Measurements from ENCODE around the gene RYR2. TPM values are rescaled to one million over a fixed set of nuclear protein-coding genes. Genes with fewer than 3 reads are reported as not detected.

Gene RYR2
- total and polyA plus RNA-seq, 2 of the 8 experiments (the other 6 are each of a cell fraction or from before 2014, with no cell fraction given): 1.3 to 4.4 TPM

- no peak overlapping the region for H3K14ac ChIP-seq (ENCODE audit: insufficient read length)
- 95% methylated on average over 2 of the region's 2 CpGs; no CpG with 5 or more reads in 1 of the 2 experiments for WGBS, 2 experiments (ENCODE audit: extremely low coverage in 1 of 2, insufficient coverage in 1 of 2, insufficient read length in 1 of 2, insufficient replicate concordance in 2 of 2, low coverage in 1 of 2, low lambda C conversion rate in 2 of 2, missing lambda C conversion rate in 1 of 2)
- H3K23me2 ChIP-seq (ENCODE audit: low read depth, low read length): no peaks in the 10 kb centered on the region
- peaks cover 0 to 2% of the 10 kb centered on the region in 2 experiments for H4K20me1 ChIP-seq (replicated peaks in 1 of 2; ENCODE audit: control insufficient read depth in 1 of 2, insufficient read depth in 2 of 2, low read length in 2 of 2)
- H2BK120ac ChIP-seq (replicated peaks; ENCODE audit: low read depth, low read length): no peak overlapping the region
- no peaks in the 10 kb centered on the region for H3K36me3 ChIP-seq (ENCODE audit: control insufficient read depth in 2 of 4, insufficient read depth in 4 of 4, low read length in 3 of 4)
- CTCF ChIA-PET (ENCODE audit: partially characterized antibody): no interaction called here
- no peak overlapping the region for H2AK5ac ChIP-seq (ENCODE audit: low read depth, low read length)
- no peaks in the 10 kb centered on the region for H3K79me2 ChIP-seq (ENCODE audit: control insufficient read depth in 1 of 2, insufficient read depth in 2 of 2, low read length in 2 of 2)
- POLR2A ChIA-PET (ENCODE audit: partially characterized antibody): no interaction called here
- no peak overlapping the region for H3K4me3 ChIP-seq (ENCODE audit: extremely low read depth in 1 of 4, insufficient read depth in 2 of 4, low read depth in 3 of 4, low read length in 4 of 4)
- no peak for FAIRE-seq
- no peak overlapping the region for H3K18ac ChIP-seq (ENCODE audit: extremely low read depth, low read length)
- no peak overlapping the region for H3K56ac ChIP-seq (replicated peaks; ENCODE audit: insufficient read length, low read depth, low read length)
- no peak overlapping the region for H4K8ac ChIP-seq (ENCODE audit: extremely low read depth, insufficient read depth, low read length)
- H3K23ac ChIP-seq (ENCODE audit: insufficient read length): no peak overlapping the region
- no peak overlapping the region for H2BK15ac ChIP-seq (ENCODE audit: low read length)
- TF ChIP-seq CREB1 (IDR thresholded peaks at IDR 0.05) (no peak), EGR1 (IDR thresholded peaks at IDR 0.05; ENCODE audit: borderline replicate concordance, low read depth, low read length) (no peak), GABPA (IDR thresholded peaks at IDR 0.05; ENCODE audit: borderline replicate concordance, insufficient read depth, low read length) (no peak), TAF7 (optimal IDR thresholded peaks at IDR 0.05; ENCODE audit: borderline replicate concordance, low read depth, low read length) (no peak), FOSL1 (IDR thresholded peaks at IDR 0.05; ENCODE audit: insufficient read depth, low read depth, low read length) (no peak), TCF12 (IDR thresholded peaks at IDR 0.05; ENCODE audit: low read depth, low read length) (no peak), EZH2 (IDR thresholded peaks at IDR 0.05; ENCODE audit: low read depth, low read length, severe bottlenecking) (no peak), EP300 (IDR thresholded peaks at IDR 0.05; ENCODE audit: borderline replicate concordance in 1 of 2, low read depth in 2 of 2, low read length in 2 of 2) (no peak), CHD1 (IDR thresholded peaks at IDR 0.05; ENCODE audit: low read depth, low read length) (no peak), SP2 (IDR thresholded peaks at IDR 0.05; ENCODE audit: low read length) (no peak)
- TF ChIP-seq, protein P1, sequence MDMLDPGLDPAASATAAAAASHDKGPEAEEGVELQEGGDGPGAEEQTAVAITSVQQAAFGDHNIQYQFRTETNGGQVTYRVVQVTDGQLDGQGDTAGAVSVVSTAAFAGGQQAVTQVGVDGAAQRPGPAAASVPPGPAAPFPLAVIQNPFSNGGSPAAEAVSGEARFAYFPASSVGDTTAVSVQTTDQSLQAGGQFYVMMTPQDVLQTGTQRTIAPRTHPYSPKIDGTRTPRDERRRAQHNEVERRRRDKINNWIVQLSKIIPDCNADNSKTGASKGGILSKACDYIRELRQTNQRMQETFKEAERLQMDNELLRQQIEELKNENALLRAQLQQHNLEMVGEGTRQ (IDR thresholded peaks at IDR 0.05; ENCODE audit: low read length): no peak
- no peaks in the 10 kb centered on the region for H3K4me1 ChIP-seq (replicated peaks in 1 of 4; ENCODE audit: control insufficient read depth in 3 of 4, insufficient read depth in 4 of 4, low read length in 3 of 4)
- no peak overlapping the region for H3K4ac ChIP-seq (replicated peaks; ENCODE audit: insufficient read length, low read depth, low read length)
- no peak overlapping the region for H2BK20ac ChIP-seq (ENCODE audit: low read length)
- no peaks in the 10 kb centered on the region for H3K27me3 ChIP-seq (replicated peaks in 1 of 4; ENCODE audit: control insufficient read depth in 3 of 4, extremely low read depth in 1 of 4, insufficient read depth in 3 of 4, low read length in 3 of 4)
- no peak overlapping the region for H4K5ac ChIP-seq (ENCODE audit: insufficient read length, low read depth, low read length)
- peak overlapping the region; percentile 56 for H4K91ac ChIP-seq (replicated peaks; ENCODE audit: insufficient read length, low read length)
- no peaks in the 10 kb centered on the region for H3K9me3 ChIP-seq (ENCODE audit: insufficient read depth in 2 of 2, low read depth in 1 of 2, low read length in 1 of 2)
- H3K27ac ChIP-seq (ENCODE audit: low read depth, low read length): no peak overlapping the region
- DNase-seq (ENCODE audit: low read depth in 1 of 2, low spot score in 2 of 2): no peak
- no peak overlapping the region for H2BK12ac ChIP-seq (ENCODE audit: low read depth, low read length)
- H3K79me1 ChIP-seq (ENCODE audit: low read depth, low read length): no peaks in the 10 kb centered on the region
- no peak overlapping the region for H3K4me2 ChIP-seq (ENCODE audit: insufficient read depth in 1 of 2, low read depth in 2 of 2, low read length in 2 of 2)
- H2BK5ac ChIP-seq (ENCODE audit: low read depth, low read length): no peak overlapping the region; the same call in 1 of the 2 replicates
- no peak overlapping the region for H3K9ac ChIP-seq (replicated peaks in 1 of 4; ENCODE audit: extremely low read depth in 1 of 4, low read depth in 3 of 4, low read length in 3 of 4)
- H2AFZ ChIP-seq (ENCODE audit: low read length): no peak overlapping the region
Observed at GRCh38 chr1:237509748-237510147, 467.8 kb downstream of the RYR2 start.
